CD4-positive, alpha-beta T cell (primary cell): ENCODE results near the gene ZNF18. TPM values are rescaled to one million over a fixed set of nuclear protein-coding genes. Genes with fewer than 3 reads are reported as not detected.

Source experiments
- ATAC-seq: fragments of 200-7000 bp; cut with Tn5 transposase; one replicate; pipeline ENCODE4 v1.10.0; 2022; ENCODE audit warnings: mild to moderate bottlenecking; ENCODE audit not compliant: poor library complexity
- CTCF ChIA-PET: fragments of 350-600 bp; sonication (Branson Sonifier 250); formaldehyde crosslinking; loops from one replicate; lab custom pipeline; 2021; ENCODE audit warnings: antibody characterized with exemption, inconsistent platforms; lab: Charles Lee
- POLR2A ChIA-PET: fragments of 350-600 bp; sonication (Branson Sonifier 250); formaldehyde crosslinking; loops from one replicate; lab custom pipeline; 2021; ENCODE audit warnings: antibody characterized with exemption, inconsistent platforms; lab: Charles Lee
- DNase-seq, 14 experiments: peaks; one replicate each; pipeline ENCODE4 v3.0.0-alpha.2; 2013 to 2020; ENCODE audit warnings: mixed read lengths in 2 of 14
- H3K27ac ChIP-seq, 2 donors: one replicate each; pipeline versions ENCODE4 v1.5.1 to v1.7.0; 2013; ENCODE audit warnings: low read length in 2 of 2, low read depth in 1 of 2, mild to moderate bottlenecking in 1 of 2
- H3K27me3 ChIP-seq, 2 experiments: 1 replicate in 1 of 2; 2 replicates in 1 of 2; pipeline versions ENCODE4 v1.6.1 to v1.7.0; 2013; ENCODE audit warnings: low read length in 2 of 2, control low read depth in 1 of 2, mild to moderate bottlenecking in 1 of 2, moderate library complexity in 1 of 2; ENCODE audit not compliant: insufficient read depth in 2 of 2, control insufficient read depth in 1 of 2
- H3K36me3 ChIP-seq: one replicate; pipeline ENCODE4 v1.6.1; 2013; ENCODE audit warnings: low read length, control low read depth; ENCODE audit not compliant: insufficient read depth
- H3K4me1 ChIP-seq: one replicate; pipeline ENCODE4 v1.6.1; 2013; ENCODE audit warnings: low read length, control low read depth; ENCODE audit not compliant: insufficient read depth
- H3K4me3 ChIP-seq: one replicate; pipeline ENCODE4 v1.5.1; 2013; ENCODE audit warnings: mild to moderate bottlenecking, low read length, moderate library complexity
- H3K9me3 ChIP-seq, 2 experiments: 1 replicate in 1 of 2; 2 replicates in 1 of 2; pipeline versions ENCODE4 v1.6.1 to v1.7.0; 2013; ENCODE audit warnings: low read length in 2 of 2, mild to moderate bottlenecking in 2 of 2, control low read depth in 1 of 2, moderate library complexity in 1 of 2; ENCODE audit not compliant: control insufficient read depth in 1 of 2, insufficient read depth in 1 of 2
- H3K27ac Mint-ChIP-seq: one replicate; pipeline ENCODE4 v1.8.0; 2020; ENCODE audit warnings: mixed read lengths
- H3K27me3 Mint-ChIP-seq: one replicate; pipeline ENCODE4 v1.8.0; 2021; ENCODE audit warnings: mixed read lengths
- H3K36me3 Mint-ChIP-seq: one replicate; pipeline ENCODE4 v1.8.0; 2021; ENCODE audit warnings: low read depth, mixed read lengths
- H3K4me1 Mint-ChIP-seq: one replicate; pipeline ENCODE4 v1.8.0; 2021; ENCODE audit warnings: low read depth, mixed read lengths
- H3K4me3 Mint-ChIP-seq: one replicate; pipeline ENCODE4 v1.8.0; 2020; ENCODE audit warnings: mild to moderate bottlenecking, mixed read lengths
- H3K9me3 Mint-ChIP-seq: one replicate; pipeline ENCODE4 v1.8.0; 2020; ENCODE audit warnings: mixed read lengths
- intact Hi-C, 2 experiments: fragments of 100-400 bp; cut with DNase I in 1 of 2; cut with micrococcal nuclease in 1 of 2; formaldehyde crosslinking; loops; one replicate each; pipeline versions ENCODE4 v1.15.1 to v1.9.0; 2023 to 2025; cut with DNase I, micrococcal nuclease
- total RNA-seq, 174 experiments: library from RNA in 2 of 174; stranded (reverse) in 2 of 174; gene quantifications; one replicate each; pipeline ENCODE4 v1.2.3 and lab custom pipeline; 2021 to 2026
- TF ChIP-seq, protein P1 (sequence below): fragments of 200-600 bp; IDR thresholded peaks from one replicate; pipeline ENCODE4 v1.8.0; 2022; ENCODE audit warnings: antibody characterized with exemption, mild to moderate bottlenecking

The ZNF18 gene
- total RNA-seq, 2 experiments from 2014 or later: 11.4 to 11.5 TPM

GRCh38 chr17:12035673-12036072 lies 38.4 kb upstream of the ZNF18 start:
- Mint-ChIP-seq H3K27me3 (no peaks in the 10 kb centered on the region), H3K27ac (no peak overlapping the region), H3K4me3 (no peak overlapping the region), H3K9me3 (no peaks in the 10 kb centered on the region), H3K4me1 (peaks cover 71% of the 10 kb centered on the region), H3K36me3 (peaks cover 9% of the 10 kb centered on the region)
- no peaks in the 10 kb centered on the region for H3K9me3 ChIP-seq
- intact Hi-C loops: no loop called here
- no peaks in the 10 kb centered on the region for H3K27me3 ChIP-seq
- no peak for ATAC-seq
- no peak overlapping the region for H3K27ac ChIP-seq
- TF ChIP-seq, protein P1, sequence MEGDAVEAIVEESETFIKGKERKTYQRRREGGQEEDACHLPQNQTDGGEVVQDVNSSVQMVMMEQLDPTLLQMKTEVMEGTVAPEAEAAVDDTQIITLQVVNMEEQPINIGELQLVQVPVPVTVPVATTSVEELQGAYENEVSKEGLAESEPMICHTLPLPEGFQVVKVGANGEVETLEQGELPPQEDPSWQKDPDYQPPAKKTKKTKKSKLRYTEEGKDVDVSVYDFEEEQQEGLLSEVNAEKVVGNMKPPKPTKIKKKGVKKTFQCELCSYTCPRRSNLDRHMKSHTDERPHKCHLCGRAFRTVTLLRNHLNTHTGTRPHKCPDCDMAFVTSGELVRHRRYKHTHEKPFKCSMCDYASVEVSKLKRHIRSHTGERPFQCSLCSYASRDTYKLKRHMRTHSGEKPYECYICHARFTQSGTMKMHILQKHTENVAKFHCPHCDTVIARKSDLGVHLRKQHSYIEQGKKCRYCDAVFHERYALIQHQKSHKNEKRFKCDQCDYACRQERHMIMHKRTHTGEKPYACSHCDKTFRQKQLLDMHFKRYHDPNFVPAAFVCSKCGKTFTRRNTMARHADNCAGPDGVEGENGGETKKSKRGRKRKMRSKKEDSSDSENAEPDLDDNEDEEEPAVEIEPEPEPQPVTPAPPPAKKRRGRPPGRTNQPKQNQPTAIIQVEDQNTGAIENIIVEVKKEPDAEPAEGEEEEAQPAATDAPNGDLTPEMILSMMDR: no peak
- no peak for DNase-seq
- H3K4me1 ChIP-seq: no peaks in the 10 kb centered on the region
- ChIA-PET POLR2A (no interaction called here), CTCF (no interaction called here)
- H3K36me3 ChIP-seq: peaks cover 4% of the 10 kb centered on the region
- no peak overlapping the region for H3K4me3 ChIP-seq

- Histone ChIP-seq H3K27ac (no peak overlapping the region), H3K4me3 (no peak overlapping the region), H3K9me3 (no peaks in the 10 kb centered on the region), H3K36me3 (peaks cover 4% of the 10 kb centered on the region), H3K27me3 (no peaks in the 10 kb centered on the region), H3K4me1 (peaks cover 2% of the 10 kb centered on the region)
- H3K4me3 Mint-ChIP-seq: no peak overlapping the region
- CTCF ChIA-PET: interaction anchor here (0.8 kb wide), 1 partner anchor 19 kb away, joined by 3 read pairs; no protein-coding TSS in a partner anchor
- H3K27me3 Mint-ChIP-seq: no peaks in the 10 kb centered on the region
- intact Hi-C loops: no loop called here
- no peak for DNase-seq
- POLR2A ChIA-PET: interaction anchor here (1.6 kb wide), 1 partner anchor 37 kb away, joined by 7 read pairs; the partner anchor contains the start of gene ZNF18
- H3K27ac Mint-ChIP-seq: no peak overlapping the region
- peaks cover 70% of the 10 kb centered on the region for H3K4me1 Mint-ChIP-seq
- no peak for ATAC-seq
- H3K36me3 Mint-ChIP-seq: peaks cover 9% of the 10 kb centered on the region
- TF ChIP-seq, protein P1: no peak
- H3K9me3 Mint-ChIP-seq: no peaks in the 10 kb centered on the region
Observed at GRCh38 chr17:12034538-12034937, 37.3 kb upstream of the ZNF18 start.

- H3K4me1 ChIP-seq: peaks cover 6% of the 10 kb centered on the region
- no peak overlapping the region for H3K4me3 Mint-ChIP-seq
- H3K9me3 Mint-ChIP-seq: no peaks in the 10 kb centered on the region
- no peaks in the 10 kb centered on the region for H3K9me3 ChIP-seq
- no peak for DNase-seq
- H3K4me1 Mint-ChIP-seq: peaks cover 81% of the 10 kb centered on the region
- H3K27me3 ChIP-seq: no peaks in the 10 kb centered on the region
- H3K4me3 ChIP-seq: no peak overlapping the region
- ATAC-seq: no peak
- H3K27ac ChIP-seq: no peak overlapping the region
- TF ChIP-seq, protein P1: no peak
- intact Hi-C loops: no loop called here
- peaks cover 5% of the 10 kb centered on the region for H3K36me3 Mint-ChIP-seq
- no peaks in the 10 kb centered on the region for H3K36me3 ChIP-seq
- CTCF ChIA-PET: no interaction called here
- no peaks in the 10 kb centered on the region for H3K27me3 Mint-ChIP-seq
- POLR2A ChIA-PET: no interaction called here
- no peak overlapping the region for H3K27ac Mint-ChIP-seq
Observed at GRCh38 chr17:12028611-12029010, 31.3 kb upstream of the ZNF18 start.
